IPS-18c (cell line): Measurements from ENCODE around the gene DCANP1.

ENCODE experiments used
- H3K4me3 ChIP-seq: 2 replicates; pipeline ENCODE4 v1.7.0; 2013; ENCODE audit warnings: low read depth, mild to moderate bottlenecking, low read length, moderate library complexity; ENCODE audit not compliant: insufficient read depth
- H3K9me3 ChIP-seq: one replicate; pipeline ENCODE4 v1.6.1; 2013; ENCODE audit warnings: mild to moderate bottlenecking, low read length, moderate library complexity; ENCODE audit not compliant: control insufficient read depth, insufficient read depth

The DCANP1 gene

DNA sequence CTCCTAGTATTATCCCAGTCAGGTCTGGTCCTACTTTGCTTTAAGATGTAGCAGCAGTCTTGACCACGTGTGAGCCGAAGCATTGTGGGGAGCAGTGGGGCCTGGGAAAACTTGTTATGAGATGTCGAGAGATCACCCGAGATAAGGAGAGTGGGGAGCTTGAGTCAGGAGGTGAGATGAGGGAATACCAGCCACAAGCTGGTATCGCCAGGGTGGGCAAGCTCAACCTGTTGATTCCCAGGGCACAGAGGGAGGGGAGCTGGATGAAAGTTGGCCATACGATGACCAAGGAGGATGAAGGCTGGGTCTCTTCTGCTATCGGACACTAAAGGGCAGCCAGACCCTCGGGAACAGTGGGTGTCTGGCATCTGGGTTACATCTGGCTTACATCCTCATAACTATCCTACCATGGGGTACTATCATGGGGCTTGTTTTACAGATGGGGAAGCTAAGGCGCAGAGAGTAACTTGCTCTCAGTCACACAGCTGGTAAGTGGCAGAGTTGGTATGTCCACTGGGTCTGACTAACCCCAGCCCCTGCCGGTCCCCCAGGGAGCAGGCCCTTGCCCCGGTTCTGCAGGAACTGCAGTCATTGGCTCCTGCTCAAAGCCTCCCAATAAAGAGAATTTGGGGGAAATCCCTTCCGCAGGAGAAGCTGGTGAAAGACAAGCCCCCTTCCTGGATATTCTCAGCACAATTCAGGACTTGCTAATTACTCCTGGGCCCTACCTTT is 18.4 kb upstream of the DCANP1 start:
- Histone ChIP-seq H3K4me3 (no peak overlapping the region), H3K9me3 (no peaks in the 10 kb centered on the region)

DNA sequence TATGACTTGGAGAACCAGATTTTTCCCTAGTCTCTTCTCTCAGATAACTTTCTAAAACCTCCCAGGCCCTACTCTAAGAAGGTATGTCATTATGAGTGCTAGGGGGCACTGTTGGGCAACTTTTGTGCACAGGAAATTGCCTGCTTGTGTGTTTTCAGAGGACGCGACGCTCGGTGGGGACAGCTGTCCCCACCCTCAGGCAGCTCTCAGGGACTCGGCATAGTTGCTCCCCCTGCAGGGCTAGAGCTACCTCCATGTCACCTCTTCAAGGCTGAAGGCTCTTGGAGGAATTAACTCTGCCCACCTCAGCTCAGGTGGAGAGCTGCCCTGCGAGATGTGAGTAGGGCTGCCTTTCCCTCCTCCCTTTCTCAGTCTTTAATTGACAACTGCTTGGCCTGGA is 15.2 kb upstream of the DCANP1 start:
- Histone ChIP-seq H3K4me3 (no peak overlapping the region), H3K9me3 (no peaks in the 10 kb centered on the region)

DNA sequence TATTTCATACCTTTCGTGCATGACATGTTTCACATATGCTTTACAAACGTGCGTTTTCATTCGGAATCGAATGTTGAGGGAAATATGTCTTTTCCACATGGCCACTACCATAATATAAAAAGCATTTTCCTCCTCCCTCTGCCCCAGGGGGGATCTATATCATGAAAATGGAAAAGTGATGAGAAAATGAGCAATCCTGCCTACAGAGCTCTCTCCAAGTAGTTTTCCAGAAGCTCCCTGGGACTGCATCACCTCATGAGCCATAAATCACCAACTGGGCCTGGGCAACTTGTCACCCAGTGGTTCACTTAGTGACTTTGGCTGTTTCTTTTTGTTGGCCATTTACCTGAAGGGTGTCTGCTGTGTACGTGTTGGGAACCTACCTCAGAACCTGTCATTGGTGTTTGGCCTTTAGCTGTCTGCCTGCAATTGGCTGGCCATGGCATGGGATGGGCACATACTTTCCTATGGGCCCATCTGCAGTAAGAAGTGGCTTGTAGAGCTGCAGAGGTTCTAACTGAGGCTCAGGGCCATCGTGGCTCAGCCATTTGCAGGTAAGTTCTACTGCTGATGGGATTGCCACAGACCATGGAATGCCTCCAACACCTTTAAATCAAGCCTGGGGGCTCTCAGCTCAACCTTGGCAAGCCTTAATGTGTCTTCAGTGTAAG is 14.5 kb upstream of the DCANP1 start:
- H3K9me3 ChIP-seq = no peaks in the 10 kb centered on the region
- H3K4me3 ChIP-seq = no peak overlapping the region

DNA sequence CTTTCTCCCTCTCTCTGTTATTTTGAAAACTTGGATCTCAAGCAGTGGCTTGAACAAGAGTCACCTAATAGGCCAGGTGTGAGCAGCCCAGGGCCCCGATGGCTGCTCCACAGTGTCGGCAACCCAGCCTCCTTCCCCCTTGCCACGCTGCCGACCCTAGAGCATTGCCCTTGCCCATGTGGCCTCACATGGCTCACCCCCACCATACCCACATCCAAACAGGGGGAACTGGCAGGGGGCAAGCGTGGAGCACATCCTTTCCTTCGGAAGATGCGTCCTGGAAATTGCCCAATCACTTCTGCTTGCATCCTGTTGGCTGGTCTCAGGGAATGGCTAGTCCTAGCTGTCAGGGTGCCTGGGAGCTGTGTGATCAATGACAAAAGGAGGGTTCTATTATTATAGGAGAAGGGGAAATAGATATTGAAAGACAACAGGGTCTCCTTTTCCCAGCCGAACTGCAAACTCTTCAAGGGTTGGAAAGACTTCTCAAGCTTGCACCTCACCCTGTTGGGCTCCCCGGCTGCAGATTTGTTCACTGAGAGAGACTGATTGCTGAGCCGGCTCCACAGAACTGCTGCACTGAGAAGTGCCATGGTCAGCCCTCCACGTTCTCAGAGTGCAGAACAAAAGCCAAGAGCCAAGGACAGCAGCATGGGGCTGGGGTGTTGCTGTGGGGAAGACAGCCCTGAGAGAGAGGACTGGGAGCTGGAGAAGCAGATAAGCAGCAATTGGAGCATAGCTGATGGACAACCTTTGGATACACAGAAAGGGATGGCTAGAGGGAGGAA is 13.3 kb upstream of the DCANP1 start:
- no peak overlapping the region for H3K4me3 ChIP-seq

GRCh38 chr5:135458921-135459331 is 11.8 kb upstream of the DCANP1 start:
- Histone ChIP-seq H3K4me3 (no peak overlapping the region), H3K9me3 (no peaks in the 10 kb centered on the region)

More for the DNA sequence above, 13.3 kb upstream of the DCANP1 start:
- H3K9me3 ChIP-seq = no peaks in the 10 kb centered on the region

DNA sequence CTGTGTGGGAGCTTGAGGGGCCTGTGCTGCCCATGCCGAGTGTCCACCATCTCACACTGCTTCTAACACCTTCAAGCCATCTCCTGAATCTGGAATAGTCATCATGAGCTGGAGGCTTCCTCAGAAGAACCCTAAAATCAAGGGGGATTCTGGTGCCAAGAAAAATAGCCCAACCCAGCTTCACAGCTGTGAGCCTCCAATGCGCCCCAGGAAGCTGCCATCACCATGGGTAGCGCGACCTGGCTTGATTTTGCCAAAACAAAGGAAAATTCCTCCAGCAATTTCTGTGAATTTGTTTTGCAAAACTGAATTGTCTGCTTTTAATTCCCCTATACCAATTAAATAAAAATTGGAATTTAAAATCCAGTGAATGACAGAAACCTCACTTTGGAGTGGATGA is 11.2 kb upstream of the DCANP1 start:
- Histone ChIP-seq H3K4me3 (no peak overlapping the region), H3K9me3 (no peaks in the 10 kb centered on the region)

DNA sequence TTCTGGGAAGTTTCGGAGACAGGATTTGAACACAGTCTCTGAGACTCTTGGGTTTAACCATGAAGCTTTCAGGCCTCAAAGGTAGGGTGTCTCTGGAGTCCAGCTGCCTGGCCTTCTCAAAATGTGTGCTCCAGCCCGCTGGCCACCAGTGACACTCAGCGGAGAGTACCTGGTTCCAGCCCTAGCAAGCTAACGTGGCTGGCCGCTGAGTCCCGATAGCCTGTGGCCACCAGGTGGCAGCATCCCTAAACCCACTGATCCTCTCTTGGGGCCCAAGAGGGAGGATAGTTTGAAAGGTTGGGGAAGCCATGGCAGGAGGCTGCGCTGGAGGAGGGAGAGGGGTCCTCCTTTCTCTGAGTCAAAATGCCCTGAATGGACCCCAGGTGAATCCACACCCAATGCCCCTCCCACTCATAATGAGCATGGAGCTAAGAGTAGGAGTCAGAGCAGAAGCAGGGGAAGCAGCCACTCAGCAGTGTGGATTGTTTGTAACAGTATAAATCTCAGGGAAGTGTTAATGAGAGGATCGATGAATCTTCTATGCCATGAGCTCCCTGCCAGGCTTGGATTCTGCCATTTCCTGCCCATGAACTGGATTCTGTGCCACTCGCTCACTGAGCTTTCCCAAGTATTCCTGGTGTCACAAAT is 10.4 kb upstream of the DCANP1 start:
- no peaks in the 10 kb centered on the region for H3K9me3 ChIP-seq
- H3K4me3 ChIP-seq = no peak overlapping the region

DNA sequence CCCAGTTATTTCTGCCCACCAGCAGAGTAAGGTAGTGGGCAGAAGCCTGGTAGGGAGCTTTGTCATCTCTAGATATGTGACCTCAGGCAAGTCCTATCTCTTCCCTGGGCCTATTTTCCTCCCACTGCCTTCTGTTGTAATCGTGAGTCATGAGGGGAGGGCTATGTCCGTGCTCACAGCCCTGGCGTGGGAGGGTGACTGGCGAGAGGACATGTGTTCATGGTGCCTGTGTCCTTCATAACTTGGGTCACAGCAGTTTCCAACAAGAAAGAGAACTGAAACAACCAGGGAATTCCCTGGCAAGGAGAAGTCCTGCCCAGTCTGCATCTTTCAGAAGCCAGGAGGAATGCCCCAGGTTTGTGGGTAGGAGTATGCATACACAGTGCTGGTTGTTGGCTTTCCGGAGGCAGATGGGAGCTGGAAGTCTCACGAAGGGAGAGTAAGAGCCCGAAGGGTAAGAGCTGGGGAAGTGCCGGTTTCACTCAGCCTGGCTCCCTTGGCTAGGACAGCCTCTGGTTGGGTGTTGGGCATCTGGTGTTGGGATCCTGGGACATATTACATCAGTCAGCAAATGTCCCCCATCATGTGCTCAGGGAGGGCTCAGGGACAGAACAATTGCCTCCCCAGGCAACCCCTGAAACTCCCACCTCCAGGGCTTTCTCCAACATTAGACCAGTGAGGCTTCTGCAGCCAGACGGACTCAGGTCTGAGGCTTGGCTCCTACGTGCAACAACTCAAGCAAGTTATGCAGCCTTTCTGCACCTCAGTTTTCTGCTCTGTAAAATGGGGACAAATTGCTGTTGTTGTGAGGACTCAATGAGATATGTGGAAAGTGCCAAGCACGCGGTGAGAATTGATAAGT is 9.3 kb upstream of the DCANP1 start:
- Histone ChIP-seq H3K9me3 (no peaks in the 10 kb centered on the region), H3K4me3 (no peak overlapping the region)

DNA sequence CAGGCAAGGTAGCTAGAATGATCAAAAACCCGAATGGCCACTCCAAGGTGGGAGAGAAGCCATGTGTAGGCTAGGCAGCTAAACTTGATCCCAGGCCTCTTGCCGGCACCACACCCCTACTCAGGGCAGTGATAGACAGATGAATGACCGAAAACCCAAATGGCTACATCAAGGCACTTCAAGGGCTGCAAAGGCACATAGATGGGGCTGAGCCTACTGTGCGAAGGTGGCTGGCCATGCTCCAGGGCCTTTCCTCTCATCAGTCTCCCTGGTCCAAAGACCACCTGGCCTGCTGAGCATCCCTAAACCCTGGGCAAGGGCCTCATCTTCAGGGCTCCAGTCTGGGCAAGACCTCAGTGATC is 8.7 kb upstream of the DCANP1 start:
- H3K4me3 ChIP-seq = no peak overlapping the region
- H3K9me3 ChIP-seq = no peaks in the 10 kb centered on the region

GRCh38 chr5:135454946-135455345 is 7.8 kb upstream of the DCANP1 start:
- Histone ChIP-seq H3K4me3 (no peak overlapping the region), H3K9me3 (no peaks in the 10 kb centered on the region)

DNA sequence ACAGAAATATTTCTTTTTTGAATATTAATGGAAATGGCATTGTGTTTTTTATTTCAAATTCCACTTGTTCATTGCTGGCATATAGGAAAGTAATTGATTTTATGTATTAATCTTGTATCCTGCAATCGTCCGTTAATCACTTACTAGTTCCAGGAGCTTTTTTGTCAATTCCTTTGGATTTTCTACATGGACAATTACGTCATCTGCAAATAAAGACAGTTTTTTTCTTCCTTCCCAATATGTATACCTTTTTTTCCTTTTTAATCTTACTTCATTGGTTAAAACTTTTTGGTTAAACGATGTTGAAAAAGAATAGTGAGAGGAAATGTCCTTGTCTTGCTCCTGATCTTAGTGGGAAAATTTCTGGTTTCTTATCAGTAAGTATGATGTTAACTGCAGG is 6.5 kb upstream of the DCANP1 start:
- H3K9me3 ChIP-seq = no peaks in the 10 kb centered on the region
- no peak overlapping the region for H3K4me3 ChIP-seq

- H3K4me3 ChIP-seq = no peak within 1 kb of the TSS
Measured at GRCh38 chr5:135452321-135453030, 5.3 kb upstream of the DCANP1 start, which contains the start of gene TIFAB. TSS of gene TIFAB (minus strand) at chr5:135452351. CDS start at chr5:135449939, 2,412 bp downstream.

GRCh38 chr5:135451581-135452320 is 4.6 kb upstream of the DCANP1 start:
- no peak overlapping the region for H3K4me3 ChIP-seq
- peaks cover 2% of the 10 kb centered on the region for H3K9me3 ChIP-seq

More at GRCh38 chr5:135452321-135453030, 5.3 kb upstream of the DCANP1 start, which contains the start of gene TIFAB:
- peaks cover 2% of the 10 kb centered on the region for H3K9me3 ChIP-seq

GRCh38 chr5:135450952-135451351 is 3.8 kb upstream of the DCANP1 start:
- peaks cover 2% of the 10 kb centered on the region for H3K9me3 ChIP-seq
- no peak overlapping the region for H3K4me3 ChIP-seq

DNA sequence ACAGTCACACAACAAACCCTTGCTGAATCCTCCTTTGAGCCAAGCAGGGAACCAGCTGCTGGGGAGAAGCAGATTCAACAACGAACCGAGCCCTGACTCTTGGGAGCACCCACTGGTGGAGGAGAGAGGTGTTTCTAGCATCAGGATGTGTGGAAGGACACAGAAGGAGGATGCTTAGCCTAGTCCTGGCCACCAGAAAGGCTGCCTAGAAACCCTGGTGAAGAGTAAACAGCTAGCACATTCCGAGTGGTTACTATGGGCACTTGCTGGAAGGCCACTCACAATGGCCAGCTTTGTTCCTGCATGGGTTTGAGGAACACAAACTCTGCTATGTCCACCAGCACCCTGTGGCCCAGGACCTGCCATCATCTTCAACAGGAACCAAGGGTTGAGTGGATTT is 3.2 kb upstream of the DCANP1 start:
- Histone ChIP-seq H3K4me3 (no peak overlapping the region), H3K9me3 (peaks cover 2% of the 10 kb centered on the region)
